RWPE2 (cell line): Measurements from ENCODE around the gene INPP1.

Source experiments
- ATAC-seq: fragments of 200-7000 bp; cut with Tn5 transposase; 3 replicates; pipeline ENCODE4 v1.9.1; 2021; ENCODE audit warnings: low read depth
- DNase-seq: peaks from one replicate; pipeline ENCODE4 v3.0.0-alpha.2; 2020; ENCODE audit warnings: low spot score
- H3K27ac ChIP-seq: fragments of 450-650 bp; 2 replicates; pipeline ENCODE4 v1.5.1; 2017; ENCODE audit warnings: mild to moderate bottlenecking; ENCODE audit not compliant: poor library complexity, severe bottlenecking
- H3K27me3 ChIP-seq: fragments of 250-450 bp; sonication (Bioruptor Pico); 2 replicates; pipeline ENCODE4 v1.5.1; 2021; ENCODE audit warnings: mild to moderate bottlenecking, moderate library complexity; ENCODE audit not compliant: insufficient read depth, poor library complexity, severe bottlenecking
- H3K36me3 ChIP-seq: fragments of 250-450 bp; sonication (Bioruptor Pico); 2 replicates; pipeline ENCODE4 v1.5.1; 2020; ENCODE audit warnings: low read depth, mild to moderate bottlenecking, moderate library complexity
- H3K4me1 ChIP-seq: fragments of 250-450 bp; sonication (Bioruptor Pico); 2 replicates; pipeline ENCODE4 v1.5.1; 2021; ENCODE audit warnings: mild to moderate bottlenecking, moderate library complexity; ENCODE audit not compliant: insufficient read depth, poor library complexity, severe bottlenecking
- H3K4me3 ChIP-seq: fragments of 250-450 bp; sonication (Bioruptor Pico); 2 replicates; pipeline ENCODE4 v1.5.1; 2021; ENCODE audit warnings: mild to moderate bottlenecking, moderate library complexity; ENCODE audit not compliant: severe bottlenecking
- H3K9me3 ChIP-seq: fragments of 250-450 bp; sonication (Bioruptor Pico); 2 replicates; pipeline ENCODE4 v1.5.1; 2021; ENCODE audit warnings: mild to moderate bottlenecking, moderate library complexity; ENCODE audit not compliant: severe bottlenecking
- TF ChIP-seq, protein P1 (sequence below): fragments of 450-650 bp; IDR thresholded peaks from one replicate; pipeline ENCODE4 v1.5.1; 2017; ENCODE audit warnings: mild to moderate bottlenecking, moderate library complexity; ENCODE audit not compliant: poor library complexity, severe bottlenecking

Gene INPP1

DNA sequence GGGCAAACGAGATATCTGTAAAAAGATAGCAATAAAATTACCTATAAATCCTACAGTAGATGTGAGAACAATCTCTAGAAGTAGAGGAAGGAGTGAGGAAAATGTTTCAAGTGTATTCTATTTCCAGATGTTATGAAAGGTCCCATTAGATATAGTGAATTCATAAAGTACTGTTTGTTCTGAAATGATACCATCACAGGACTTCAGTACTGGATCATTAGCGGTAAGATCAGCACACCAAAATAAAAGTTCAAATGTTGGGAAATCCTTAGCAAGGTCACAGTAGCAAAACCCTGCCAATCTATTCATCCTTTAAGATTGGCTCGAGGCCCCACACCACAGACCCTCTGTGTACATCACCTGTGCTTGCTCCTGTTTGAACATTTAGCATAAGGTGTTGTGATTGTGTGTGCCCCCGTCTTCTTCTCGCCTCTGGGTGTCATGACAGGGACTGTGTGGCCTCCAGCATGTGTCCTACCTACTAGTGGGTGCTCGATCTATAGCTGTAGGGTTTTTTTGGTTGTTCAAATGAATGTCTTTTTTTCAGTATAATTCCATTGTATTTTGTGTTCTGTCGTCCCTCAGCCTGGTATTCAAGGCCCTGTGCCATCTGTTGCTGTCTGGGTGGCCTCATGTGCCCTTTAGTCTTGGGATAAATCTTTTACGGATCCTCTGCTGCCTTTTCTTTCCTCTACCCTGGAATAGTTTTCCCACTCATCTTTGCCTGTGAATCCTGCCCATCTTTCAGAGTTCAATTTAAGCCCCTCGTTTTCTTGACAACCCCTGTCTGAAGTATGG lies 73.9 kb downstream of the INPP1 start:
- H3K27me3 ChIP-seq = no peaks in the 10 kb centered on the region
- no peak for DNase-seq
- no peaks in the 10 kb centered on the region for H3K36me3 ChIP-seq
- no peaks in the 10 kb centered on the region for H3K9me3 ChIP-seq
- ATAC-seq = no peak
- H3K4me3 ChIP-seq = no peak overlapping the region
- H3K27ac ChIP-seq = no peak overlapping the region
- H3K4me1 ChIP-seq = peaks cover 18% of the 10 kb centered on the region
- TF ChIP-seq, protein P1, sequence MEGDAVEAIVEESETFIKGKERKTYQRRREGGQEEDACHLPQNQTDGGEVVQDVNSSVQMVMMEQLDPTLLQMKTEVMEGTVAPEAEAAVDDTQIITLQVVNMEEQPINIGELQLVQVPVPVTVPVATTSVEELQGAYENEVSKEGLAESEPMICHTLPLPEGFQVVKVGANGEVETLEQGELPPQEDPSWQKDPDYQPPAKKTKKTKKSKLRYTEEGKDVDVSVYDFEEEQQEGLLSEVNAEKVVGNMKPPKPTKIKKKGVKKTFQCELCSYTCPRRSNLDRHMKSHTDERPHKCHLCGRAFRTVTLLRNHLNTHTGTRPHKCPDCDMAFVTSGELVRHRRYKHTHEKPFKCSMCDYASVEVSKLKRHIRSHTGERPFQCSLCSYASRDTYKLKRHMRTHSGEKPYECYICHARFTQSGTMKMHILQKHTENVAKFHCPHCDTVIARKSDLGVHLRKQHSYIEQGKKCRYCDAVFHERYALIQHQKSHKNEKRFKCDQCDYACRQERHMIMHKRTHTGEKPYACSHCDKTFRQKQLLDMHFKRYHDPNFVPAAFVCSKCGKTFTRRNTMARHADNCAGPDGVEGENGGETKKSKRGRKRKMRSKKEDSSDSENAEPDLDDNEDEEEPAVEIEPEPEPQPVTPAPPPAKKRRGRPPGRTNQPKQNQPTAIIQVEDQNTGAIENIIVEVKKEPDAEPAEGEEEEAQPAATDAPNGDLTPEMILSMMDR = no peak

DNA sequence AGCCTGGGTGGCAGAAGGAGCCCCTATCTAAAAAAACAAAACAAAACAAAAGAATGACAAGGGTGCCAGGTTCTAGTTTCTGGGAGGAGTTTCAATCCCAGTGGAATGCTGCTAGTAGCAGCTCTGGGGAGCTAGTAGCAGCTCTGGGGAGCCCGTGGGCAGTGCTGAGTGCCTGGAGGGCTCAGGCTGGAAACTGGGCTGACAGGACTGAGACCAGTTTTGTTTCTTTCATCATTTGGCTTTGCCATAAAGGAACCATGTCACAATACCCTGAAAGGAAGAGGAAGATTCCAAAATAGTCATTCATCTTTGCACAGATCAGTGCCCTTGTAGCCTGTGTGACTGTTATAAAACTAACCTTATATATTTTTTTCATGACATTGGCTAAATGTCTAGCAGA lies 75.3 kb downstream of the INPP1 start:
- Histone ChIP-seq H3K9me3 (no peaks in the 10 kb centered on the region), H3K4me1 (peaks cover 9% of the 10 kb centered on the region), H3K27ac (no peak overlapping the region), H3K27me3 (no peaks in the 10 kb centered on the region), H3K4me3 (no peak overlapping the region), H3K36me3 (no peaks in the 10 kb centered on the region)
- ATAC-seq (no peak), DNase-seq (no peak)
- TF ChIP-seq, protein P1 = no peak

DNA sequence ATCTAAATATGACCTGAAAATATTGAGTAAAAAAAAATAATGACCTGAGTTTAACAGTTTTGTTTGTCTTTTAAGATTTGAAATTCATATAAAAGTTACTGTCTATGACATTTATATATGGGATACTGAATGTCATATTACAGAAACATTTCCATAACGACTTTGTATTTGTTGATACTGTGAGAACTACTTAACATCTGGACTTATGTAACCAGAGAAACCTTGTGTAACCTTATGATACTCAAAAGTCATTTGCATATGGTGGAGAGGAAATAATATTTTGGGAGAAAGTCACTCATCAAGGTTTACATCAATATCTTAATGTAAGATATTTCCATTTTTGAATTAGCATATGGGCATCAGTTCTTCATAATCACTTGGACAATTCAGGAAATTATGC lies 77.4 kb downstream of the INPP1 start:
- TF ChIP-seq, protein P1 = no peak
- H3K9me3 ChIP-seq = no peaks in the 10 kb centered on the region
- peaks cover 3% of the 10 kb centered on the region for H3K4me1 ChIP-seq
- no peak for DNase-seq
- H3K27me3 ChIP-seq = no peaks in the 10 kb centered on the region
- H3K27ac ChIP-seq = no peak overlapping the region
- no peak overlapping the region for H3K4me3 ChIP-seq
- ATAC-seq = no peak
- no peaks in the 10 kb centered on the region for H3K36me3 ChIP-seq
